GM18508 (cell line): ENCODE results near the gene KLRF1.

Source experiments
- ATAC-seq: cut with Tn5 transposase; IDR thresholded peaks from one replicate; pipeline ENCODE4 v1.9.1; 2021; ENCODE audit warnings: moderate number of reproducible peaks; ENCODE audit not compliant: insufficient read depth, unreplicated experiment

The KLRF1 gene

GRCh38 chr12:9827209-9827888, at the start of gene KLRF1:
Gene KLRF1, plus strand, starts transcription at chr12:9827481. Its CDS starts 64 bp downstream, at chr12:9827545.
- ATAC-seq: no peak

- no peak for ATAC-seq
These were observed 48.1 kb upstream of the KLRF1 start for GRCh38 chr12:9779209-9779608.

DNA sequence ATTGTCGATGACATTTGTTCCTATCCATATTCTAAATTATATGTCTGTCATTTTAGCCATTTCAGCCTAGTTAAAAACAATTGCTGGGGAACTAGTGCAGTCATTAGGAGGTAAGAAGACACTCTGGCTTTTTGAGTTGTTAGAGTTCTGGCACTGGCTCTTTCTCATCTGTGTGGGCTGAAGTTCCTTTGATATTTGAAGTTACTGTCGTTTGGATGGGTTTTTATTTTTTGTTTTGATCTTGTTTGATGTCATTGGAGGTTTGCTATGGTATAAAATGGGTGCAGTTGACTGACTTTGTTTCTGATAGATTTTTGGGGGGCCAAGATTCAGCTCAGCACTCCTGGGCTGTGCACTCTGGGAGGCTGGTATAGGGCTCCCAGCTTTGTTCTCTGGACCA, 45.9 kb upstream of the KLRF1 start:
- ATAC-seq: no peak

GRCh38 chr12:9782547-9783382, 44.5 kb upstream of the KLRF1 start:
- no peak for ATAC-seq

- no peak for ATAC-seq
These were observed 43.0 kb upstream of the KLRF1 start for GRCh38 chr12:9784326-9784725.

GRCh38 chr12:9784816-9785215, 42.5 kb upstream of the KLRF1 start:
- ATAC-seq: no peak

- no peak for ATAC-seq
These were observed 40.3 kb upstream of the KLRF1 start for GRCh38 chr12:9786726-9787717.

- ATAC-seq: no peak
These were observed 34.9 kb upstream of the KLRF1 start for GRCh38 chr12:9792185-9792900.

GRCh38 chr12:9792961-9793617, 34.2 kb upstream of the KLRF1 start:
- ATAC-seq: no peak

DNA sequence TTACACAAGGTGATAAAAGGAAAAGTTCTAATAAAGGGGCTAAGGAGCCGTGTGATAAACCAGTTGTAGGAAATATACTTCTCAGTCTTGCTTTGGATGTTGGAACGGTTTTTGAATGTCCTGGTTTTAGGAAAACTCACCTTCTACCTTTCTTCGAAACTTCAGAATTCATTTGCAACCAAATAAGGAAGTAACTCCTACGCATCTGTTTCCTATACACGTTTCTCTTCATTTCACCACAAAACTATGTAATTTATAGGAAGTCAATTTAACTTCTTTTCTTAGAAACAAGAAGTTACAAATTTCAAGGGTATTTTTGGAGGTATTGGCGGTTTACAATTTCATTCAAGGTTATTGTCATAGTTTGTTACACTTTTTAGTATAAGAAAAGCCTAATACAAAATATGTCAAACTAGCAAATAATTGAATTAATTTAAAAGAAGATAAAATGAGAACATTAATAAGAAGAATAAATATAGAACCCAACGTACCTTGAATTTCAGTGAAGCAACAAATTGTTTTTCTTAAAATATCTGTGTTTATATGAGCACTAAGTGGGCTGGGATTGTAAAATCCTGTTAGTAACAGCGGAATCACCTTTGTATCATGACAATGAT, 33.4 kb upstream of the KLRF1 start:
- ATAC-seq: no peak

- no peak for ATAC-seq
These were observed 32.7 kb upstream of the KLRF1 start for GRCh38 chr12:9794484-9795093.

- ATAC-seq: no peak
These were observed 31.3 kb upstream of the KLRF1 start for GRCh38 chr12:9795945-9796344.

- ATAC-seq: no peak
These were observed 30.9 kb upstream of the KLRF1 start for GRCh38 chr12:9796346-9796745.

DNA sequence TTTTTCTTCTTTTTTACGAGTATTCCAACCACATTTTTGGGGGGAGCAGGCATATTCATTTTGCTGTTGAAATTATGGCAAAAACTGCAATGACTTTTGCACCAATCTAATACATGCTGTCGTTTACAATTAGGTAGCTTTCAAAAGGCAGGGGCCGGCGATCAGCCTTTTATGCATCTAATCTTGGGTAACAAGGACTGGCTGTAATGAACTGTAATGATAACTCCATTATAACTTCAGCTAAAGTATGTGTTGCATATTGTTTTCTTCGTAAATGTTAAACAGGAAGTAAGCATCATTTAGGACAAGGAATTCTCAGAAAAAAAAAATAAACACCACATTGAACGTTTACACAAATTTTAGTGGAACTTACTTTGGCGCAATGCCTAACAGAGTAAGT, 30.3 kb upstream of the KLRF1 start:
- ATAC-seq: no peak

- peak; percentile 86 for ATAC-seq
These were observed 29.3 kb upstream of the KLRF1 start for GRCh38 chr12:9797722-9798619.

DNA sequence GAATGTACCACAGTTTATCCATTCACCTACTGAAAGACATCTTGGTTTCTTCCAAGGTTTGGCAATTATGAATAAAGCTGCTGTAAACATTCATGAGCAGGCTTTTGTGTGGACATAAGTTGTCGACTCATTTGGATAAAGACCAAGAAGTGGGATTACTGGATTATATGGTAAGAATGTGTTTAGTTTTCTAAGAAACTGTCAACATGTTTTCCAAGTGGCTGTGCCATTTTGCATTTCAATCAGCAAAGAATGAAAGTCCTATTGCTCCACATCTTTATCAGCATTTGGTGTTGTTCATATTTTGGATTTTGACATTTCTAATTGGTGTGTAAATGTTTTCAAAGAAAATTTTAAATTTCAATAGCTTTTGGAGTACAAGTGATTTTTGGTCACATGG, 27.3 kb upstream of the KLRF1 start:
- no peak for ATAC-seq

- no peak for ATAC-seq
These were observed 21.4 kb upstream of the KLRF1 start for GRCh38 chr12:9805883-9806282.

GRCh38 chr12:9806714-9807113, 20.6 kb upstream of the KLRF1 start:
- no peak for ATAC-seq
